ENCODE measurements around the gene METTL22. TPM values are rescaled to one million over a fixed set of nuclear protein-coding genes. Genes with fewer than 3 reads are reported as not detected.

METTL22 gene
- total RNA-seq, 3 donors from 2014 or later = 26.9 to 36.1 (median 27.4) TPM

- no peak overlapping the region for H3K27ac ChIP-seq
- TF ChIP-seq POLR2A (IDR thresholded peaks at IDR 0.05) (no peak), CTCF (IDR thresholded peaks at IDR 0.05) (no peak), POLR2AphosphoS5 (IDR thresholded peaks at IDR 0.05) (no peak)
- H3K4me3 ChIP-seq = no peak overlapping the region
- no peaks in the 10 kb centered on the region for H3K4me1 ChIP-seq
- H3K27me3 ChIP-seq = peaks cover 0 to 15% of the 10 kb centered on the region in 2 donors
- DNase-seq (ENCODE audit: low spot score in 2 of 2) = no peak
- H3K9me3 ChIP-seq = no peaks in the 10 kb centered on the region
- no peaks in the 10 kb centered on the region for H3K36me3 ChIP-seq
- intact Hi-C loops (cut with DNase I; ENCODE audit: low total_unique reads) = no loop called here
These were observed 45.1 kb upstream of the METTL22 start for GRCh38 chr16:8576141-8577004.

GRCh38 chr16:8577678-8578304, 43.7 kb upstream of the METTL22 start:
- DNase-seq (ENCODE audit: low spot score in 2 of 2) = no peak
- no peak overlapping the region for H3K4me3 ChIP-seq
- H3K36me3 ChIP-seq = no peaks in the 10 kb centered on the region
- no peaks in the 10 kb centered on the region for H3K4me1 ChIP-seq
- TF ChIP-seq CTCF (IDR thresholded peaks at IDR 0.05) (no peak), POLR2A (IDR thresholded peaks at IDR 0.05) (no peak), POLR2AphosphoS5 (IDR thresholded peaks at IDR 0.05) (no peak)
- intact Hi-C loops (cut with DNase I; ENCODE audit: low total_unique reads) = no loop called here
- H3K27me3 ChIP-seq = peaks cover 0 to 15% of the 10 kb centered on the region in 2 donors
- no peak overlapping the region for H3K27ac ChIP-seq
- H3K9me3 ChIP-seq = no peaks in the 10 kb centered on the region

GRCh38 chr16:8579559-8579958, 41.9 kb upstream of the METTL22 start:
- H3K27me3 ChIP-seq = peaks cover 0 to 11% of the 10 kb centered on the region in 2 donors
- H3K9me3 ChIP-seq = no peaks in the 10 kb centered on the region
- H3K36me3 ChIP-seq = no peaks in the 10 kb centered on the region
- no peak overlapping the region for H3K4me3 ChIP-seq
- H3K27ac ChIP-seq = no peak overlapping the region
- H3K4me1 ChIP-seq = no peaks in the 10 kb centered on the region
- TF ChIP-seq POLR2AphosphoS5 (IDR thresholded peaks at IDR 0.05) = no peak
- TF ChIP-seq POLR2A (IDR thresholded peaks at IDR 0.05) = no peak
- TF ChIP-seq CTCF (IDR thresholded peaks at IDR 0.05) = no peak
- intact Hi-C loops (cut with DNase I; ENCODE audit: low total_unique reads) = no loop called here
- no peak for DNase-seq (ENCODE audit: low spot score in 2 of 2)

GRCh38 chr16:8581831-8582580, 39.5 kb upstream of the METTL22 start:
- Histone ChIP-seq H3K4me3 (no peak overlapping the region), H3K9me3 (no peaks in the 10 kb centered on the region), H3K36me3 (no peaks in the 10 kb centered on the region), H3K27me3 (peaks cover 0 to 5% of the 10 kb centered on the region in 2 donors), H3K4me1 (no peaks in the 10 kb centered on the region), H3K27ac (no peak overlapping the region)
- no peak for DNase-seq (ENCODE audit: low spot score in 2 of 2)
- TF ChIP-seq CTCF (IDR thresholded peaks at IDR 0.05) (no peak), POLR2AphosphoS5 (IDR thresholded peaks at IDR 0.05) (no peak), POLR2A (IDR thresholded peaks at IDR 0.05) (no peak)
- intact Hi-C loops (cut with DNase I; ENCODE audit: low total_unique reads) = no loop called here
